IMR-90 (cell line): ENCODE data around the gene DGKG. TPM values are rescaled to one million over a fixed set of nuclear protein-coding genes. Genes with fewer than 3 reads are reported as not detected.

Experiments
- ATAC-seq: fragments of 200-7000 bp; cut with Tn5 transposase; 2 replicates; pipeline ENCODE4 v1.9.1; 2020; ENCODE audit warnings: low read depth, mild to moderate bottlenecking, moderate library complexity
- BruUV-seq: library from RNA; stranded (reverse); fragments of 400-500 nt; replicated peaks from 2 replicates; lab custom pipeline; 2021; lab: Mats Ljungman, UMichigan
- CTCF ChIA-PET: fragments of 300-600 bp; formaldehyde crosslinking; extraction: SDS; loops from one replicate; lab custom pipeline; 2021; ENCODE audit warnings: antibody characterized with exemption; lab: Yijun Ruan, JAX
- POLR2A ChIA-PET: fragments of 300-600 bp; sonication (Branson Sonifier 250); formaldehyde crosslinking; loops from one replicate; lab custom pipeline; 2022; ENCODE audit warnings: antibody characterized with exemption; ENCODE audit not compliant: unreplicated experiment; lab: Charles Lee
- DNase-seq: peaks from one replicate; pipeline ENCODE4 v3.0.0; 2013
- H2AFZ ChIP-seq: replicated peaks from 2 replicates; pipeline ENCODE3; 2013; ENCODE audit warnings: low read length, mild to moderate bottlenecking; ENCODE audit not compliant: poor library complexity
- H2AK5ac ChIP-seq: 2 replicates; pipeline ENCODE4 v1.6.1; 2013; ENCODE audit warnings: low read depth, low read length, inconsistent platforms
- H2AK9ac ChIP-seq: replicated peaks from 2 replicates; pipeline ENCODE3; 2013; ENCODE audit warnings: mild to moderate bottlenecking, low read depth, low read length, moderate library complexity; ENCODE audit not compliant: poor library complexity
- H2BK120ac ChIP-seq: 2 replicates; pipeline ENCODE4 v1.6.1; 2013; ENCODE audit warnings: low read depth, low read length, inconsistent platforms
- H2BK15ac ChIP-seq: 3 replicates; pipeline ENCODE4 v1.6.1; 2013; ENCODE audit warnings: low read depth, low read length, inconsistent platforms
- H2BK20ac ChIP-seq: 2 replicates; pipeline ENCODE4 v1.6.1; 2013; ENCODE audit warnings: low read depth, mild to moderate bottlenecking, inconsistent platforms, low read length, moderate library complexity
- H2BK5ac ChIP-seq: 2 replicates; pipeline ENCODE4 v1.6.1; 2013; ENCODE audit warnings: mild to moderate bottlenecking, low read depth, low read length, inconsistent platforms; ENCODE audit not compliant: poor library complexity, severe bottlenecking
- H3K14ac ChIP-seq: replicated peaks from 2 replicates; pipeline ENCODE4 v1.6.1; 2013; ENCODE audit warnings: low read depth, low read length, inconsistent platforms
- H3K18ac ChIP-seq: 2 replicates; pipeline ENCODE4 v1.6.1; 2013; ENCODE audit warnings: low read depth, low read length, control low read depth
- H3K23ac ChIP-seq: 2 replicates; pipeline ENCODE4 v1.6.1; 2013; ENCODE audit warnings: low read depth, low read length, inconsistent platforms
- H3K27ac ChIP-seq: 2 replicates; pipeline ENCODE4 v1.5.1; 2013; ENCODE audit warnings: mild to moderate bottlenecking, control low read depth, low read length; ENCODE audit not compliant: insufficient read depth
- H3K27me3 ChIP-seq: 2 replicates; pipeline ENCODE4 v1.6.1; 2013; ENCODE audit warnings: low read length; ENCODE audit not compliant: control insufficient read depth, insufficient read depth
- H3K36me3 ChIP-seq: 2 replicates; pipeline ENCODE4 v1.6.1; 2013; ENCODE audit warnings: low read length, mixed read lengths; ENCODE audit not compliant: control insufficient read depth, insufficient read depth
- H3K4ac ChIP-seq: 2 replicates; pipeline ENCODE4 v1.6.1; 2013; ENCODE audit warnings: low read depth, low read length, inconsistent platforms
- H3K4me1 ChIP-seq: 2 replicates; pipeline ENCODE4 v1.6.1; 2013; ENCODE audit warnings: low read length, mixed read lengths; ENCODE audit not compliant: control insufficient read depth, insufficient read depth
- H3K4me2 ChIP-seq: 2 replicates; pipeline ENCODE4 v1.6.1; 2013; ENCODE audit warnings: low read depth, mild to moderate bottlenecking, control low read depth, low read length, moderate library complexity
- H3K4me3 ChIP-seq: 2 replicates; pipeline ENCODE4 v1.5.1; 2013; ENCODE audit warnings: low read depth, mild to moderate bottlenecking, control low read depth, low read length, moderate library complexity; ENCODE audit not compliant: insufficient read depth
- H3K56ac ChIP-seq: 2 replicates; pipeline ENCODE4 v1.6.1; 2013; ENCODE audit warnings: low read length, inconsistent platforms; ENCODE audit not compliant: insufficient read depth; ENCODE audit errors: extremely low read depth
- H3K79me1 ChIP-seq, 2 experiments: 2 replicates each; pipeline ENCODE4 v1.6.1; 2013; ENCODE audit warnings: low read length in 2 of 2, inconsistent platforms in 1 of 2, low read depth in 1 of 2
- H3K9ac ChIP-seq: 2 replicates; pipeline ENCODE4 v1.6.1; 2013; ENCODE audit warnings: low read depth, low read length, control low read depth
- H3K9me1 ChIP-seq: 2 replicates; pipeline ENCODE4 v1.6.1; 2013; ENCODE audit warnings: low read length, inconsistent platforms; ENCODE audit not compliant: insufficient read depth
- H3K9me3 ChIP-seq: 2 replicates; pipeline ENCODE4 v1.6.1; 2013; ENCODE audit warnings: low read length; ENCODE audit not compliant: control insufficient read depth, insufficient read depth
- H4K20me1 ChIP-seq: 2 replicates; pipeline ENCODE4 v1.6.1; 2013; ENCODE audit warnings: low read length, inconsistent platforms; ENCODE audit not compliant: insufficient read depth
- H4K5ac ChIP-seq: 2 replicates; pipeline ENCODE4 v1.6.1; 2013; ENCODE audit warnings: mild to moderate bottlenecking, low read depth, low read length, control low read depth
- H4K8ac ChIP-seq, 2 experiments: 2 replicates each; pipeline ENCODE4 v1.6.1; 2013; ENCODE audit warnings: low read depth in 2 of 2, low read length in 2 of 2, control low read depth in 1 of 2, inconsistent platforms in 1 of 2
- H4K91ac ChIP-seq: 2 replicates; pipeline ENCODE4 v1.6.1; 2013; ENCODE audit warnings: low read depth, low read length, inconsistent platforms; ENCODE audit not compliant: insufficient read depth
- BHLHE40 ChIP-seq: fragments of 150-350 bp; IDR thresholded peaks from 2 replicates; pipeline ENCODE4 v1.6.1; 2016; ENCODE audit warnings: mild to moderate bottlenecking, low read depth, low read length
- CEBPB ChIP-seq: IDR thresholded peaks from 2 replicates; pipeline ENCODE4 v1.6.1; 2012; ENCODE audit warnings: low read depth, low read length, improper control_type of control experiment
- FOS ChIP-seq: fragments of 150-350 bp; IDR thresholded peaks from 2 replicates; pipeline ENCODE4 v1.6.1; 2016; ENCODE audit warnings: low read depth, low read length
- MAFK ChIP-seq: IDR thresholded peaks from 2 replicates; pipeline ENCODE4 v1.6.1; 2012; ENCODE audit warnings: low read depth, low read length, improper control_type of control experiment
- MAZ ChIP-seq: IDR thresholded peaks from 2 replicates; pipeline ENCODE4 v1.6.1; 2012; ENCODE audit warnings: low read depth, mild to moderate bottlenecking, low read length, improper control_type of control experiment, moderate library complexity, borderline replicate concordance
- MXI1 ChIP-seq: IDR thresholded peaks from 2 replicates; pipeline ENCODE4 v1.6.1; 2012; ENCODE audit warnings: low read depth, mild to moderate bottlenecking, low read length, moderate library complexity, borderline replicate concordance
- NFE2L2 ChIP-seq: fragments of 150-350 bp; IDR thresholded peaks from 2 replicates; pipeline ENCODE4 v1.6.1; 2016; ENCODE audit warnings: low read depth, mild to moderate bottlenecking, low read length
- POLR2A ChIP-seq: IDR thresholded peaks from 2 replicates; pipeline ENCODE4 v1.6.1; 2012; ENCODE audit warnings: mild to moderate bottlenecking, low read depth, low read length
- RAD21 ChIP-seq: IDR thresholded peaks from 2 replicates; pipeline ENCODE4 v1.6.1; 2012; ENCODE audit warnings: low read length, improper control_type of control experiment
- RCOR1 ChIP-seq: IDR thresholded peaks from 2 replicates; pipeline ENCODE4 v1.6.1; 2012; ENCODE audit warnings: mild to moderate bottlenecking, low read length, improper control_type of control experiment; ENCODE audit not compliant: insufficient replicate concordance
- RFX5 ChIP-seq: IDR thresholded peaks from 2 replicates; pipeline ENCODE4 v1.8.0; 2012; ENCODE audit warnings: low read depth, mild to moderate bottlenecking, low read length, moderate library complexity
- SMC3 ChIP-seq: fragments of 150-350 bp; IDR thresholded peaks from 2 replicates; pipeline ENCODE4 v1.6.1; 2016; ENCODE audit warnings: low read depth, mild to moderate bottlenecking, antibody characterized with exemption, low read length, moderate library complexity
- WGBS, 2 experiments: methylation state at CpG; one replicate each; pipeline versions ENCODE4 v1.1.5 to v1.1.7; 2013; ENCODE audit warnings: missing lambda C conversion rate in 2 of 2; ENCODE audit not compliant: insufficient read length in 1 of 2; ENCODE audit errors: extremely low coverage in 2 of 2; 5-methylcytosine and 5-hydroxymethylcytosine counted together
- dilution Hi-C: fragments of 300-500 bp; cut with HindIII; formaldehyde crosslinking; loops from one replicate; pipeline ENCODE4 v1.14.3; 2018; ENCODE audit warnings: low sequenced_read_pairs; ENCODE audit not compliant: unreplicated experiment
- in situ Hi-C: fragments of 300-500 bp; cut with MboI; formaldehyde crosslinking; loops from 3 replicates; pipeline ENCODE4 v1.14.3; 2019; ENCODE audit warnings: low sequenced_read_pairs, inconsistent platforms, mixed read lengths
- intact Hi-C: fragments of 100-400 bp; cut with micrococcal nuclease; formaldehyde crosslinking; loops from 2 replicates; pipeline ENCODE4 v1.10.0; 2022
- polyA plus RNA-seq, 3 experiments: library from polyadenylated mRNA; depleted of rRNA; stranded (reverse); fragments of >200 nt; gene quantifications; 2 replicates each; pipeline ENCODE4 v1.2.3, GENCODE V29; 2012; ENCODE audit warnings: low replicate concordance in 1 of 3
- total RNA-seq: library from RNA; depleted of rRNA; stranded (reverse); fragments of >200 nt; gene quantifications from 2 replicates; pipeline ENCODE4 v1.2.3, GENCODE V29; 2012
- TF ChIP-seq, protein P1 (sequence below): fragments of 150-350 bp; IDR thresholded peaks from 2 replicates; pipeline ENCODE4 v1.6.1; 2016; ENCODE audit warnings: low read depth, mild to moderate bottlenecking, low read length, moderate library complexity, borderline replicate concordance
- TF ChIP-seq, protein P2 (sequence below): fragments of 150-350 bp; IDR thresholded peaks from 2 replicates; pipeline ENCODE4 v1.6.1; 2017; ENCODE audit warnings: mild to moderate bottlenecking, antibody characterized with exemption, low read length, low read depth
- TF ChIP-seq, protein P3 (sequence below): conservative IDR thresholded peaks from 2 replicates; pipeline ENCODE4 v1.5.1; 2012; ENCODE audit warnings: mild to moderate bottlenecking, low read depth, low read length, improper control_type of control experiment

DGKG gene
- total and polyA plus RNA-seq, 2 of the 4 experiments (the other 2 are of a cell fraction), result 1.2 to 4.1 TPM

DNA sequence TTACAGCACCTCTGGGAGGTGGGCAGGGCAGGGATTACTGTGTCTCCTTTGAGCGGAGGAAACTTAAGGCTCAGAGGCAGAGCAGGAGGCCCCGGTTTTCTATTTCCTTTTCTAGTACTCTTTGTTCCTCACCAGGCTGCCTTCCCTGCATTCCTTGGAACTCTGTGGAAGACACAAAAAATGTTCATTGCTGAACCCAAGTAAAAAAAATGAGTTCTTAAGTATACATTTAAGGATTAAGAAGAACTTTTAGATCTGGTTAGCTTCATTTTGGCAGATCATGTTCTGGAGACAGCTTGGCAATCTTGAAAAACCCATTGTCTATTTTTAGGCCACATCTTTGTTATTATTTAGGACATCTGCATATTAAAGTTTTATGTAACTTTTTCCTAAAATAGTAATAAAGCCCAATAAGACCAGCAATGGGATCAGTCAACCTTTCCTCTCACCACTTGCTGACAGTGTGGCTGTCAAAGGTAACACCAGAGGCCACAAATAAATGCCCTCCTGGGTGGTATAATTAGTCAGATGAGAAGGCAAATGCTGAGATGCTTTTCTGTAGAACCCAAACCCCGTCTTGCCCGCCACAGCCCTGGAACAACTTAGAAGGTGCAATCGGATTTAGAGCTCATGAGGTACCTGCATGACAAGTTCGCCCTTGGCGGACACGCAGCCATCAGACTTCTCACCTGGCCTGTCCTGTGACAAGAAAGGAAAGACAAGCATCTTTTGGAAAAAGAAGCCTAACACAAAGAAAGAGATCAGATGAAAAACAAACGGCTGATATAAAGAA is 97.2 kb downstream of the DGKG start:
- no peak overlapping the region for H3K23ac ChIP-seq
- intact Hi-C loops (loop anchor here (10.0 kb wide), 1 partner anchor 560 kb away; no protein-coding TSS in a partner anchor), dilution Hi-C loops (no loop called here), in situ Hi-C loops (loop anchor here (5.0 to 25.0 kb wide), 2 partner anchors 272 to 603 kb away; no protein-coding TSS in a partner anchor)
- H3K56ac ChIP-seq, result no peak overlapping the region
- no peak overlapping the region for H4K5ac ChIP-seq
- H3K9me3 ChIP-seq, result no peaks in the 10 kb centered on the region
- ATAC-seq (no peak), DNase-seq (no peak)
- H3K4ac ChIP-seq, result no peak overlapping the region
- no peak overlapping the region for H2BK15ac ChIP-seq
- H2AK9ac ChIP-seq, result no peak overlapping the region
- BruUV-seq, result no TSS peak
- H2BK120ac ChIP-seq, result no peak overlapping the region
- WGBS, 2 experiments, result 60% methylated on average over 1 of the region's 9 CpGs; no CpG with 5 or more reads in 1 of the 2 experiments
- H3K9ac ChIP-seq, result no peak overlapping the region
- peaks cover 31% of the 10 kb centered on the region for H3K27me3 ChIP-seq
- no peaks in the 10 kb centered on the region for H3K79me1 ChIP-seq
- CTCF ChIA-PET, result interaction anchor here (0.7 kb wide), 1 partner anchor 22 kb away, joined by 7 read pairs; no protein-coding TSS in a partner anchor
- no peak overlapping the region for H2AK5ac ChIP-seq
- H4K91ac ChIP-seq, result no peak overlapping the region
- H4K8ac ChIP-seq, result no peak overlapping the region
- TF ChIP-seq POLR2A (no peak), BHLHE40 (no peak), RAD21 (no peak), NFE2L2 (no peak), RFX5 (no peak), MAZ (no peak), CEBPB (no peak), RCOR1 (no peak), FOS (no peak), MXI1 (no peak), SMC3 (no peak), MAFK (no peak)
- TF ChIP-seq, protein P1, sequence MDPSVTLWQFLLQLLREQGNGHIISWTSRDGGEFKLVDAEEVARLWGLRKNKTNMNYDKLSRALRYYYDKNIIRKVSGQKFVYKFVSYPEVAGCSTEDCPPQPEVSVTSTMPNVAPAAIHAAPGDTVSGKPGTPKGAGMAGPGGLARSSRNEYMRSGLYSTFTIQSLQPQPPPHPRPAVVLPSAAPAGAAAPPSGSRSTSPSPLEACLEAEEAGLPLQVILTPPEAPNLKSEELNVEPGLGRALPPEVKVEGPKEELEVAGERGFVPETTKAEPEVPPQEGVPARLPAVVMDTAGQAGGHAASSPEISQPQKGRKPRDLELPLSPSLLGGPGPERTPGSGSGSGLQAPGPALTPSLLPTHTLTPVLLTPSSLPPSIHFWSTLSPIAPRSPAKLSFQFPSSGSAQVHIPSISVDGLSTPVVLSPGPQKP, result no peak
- TF ChIP-seq, protein P2, sequence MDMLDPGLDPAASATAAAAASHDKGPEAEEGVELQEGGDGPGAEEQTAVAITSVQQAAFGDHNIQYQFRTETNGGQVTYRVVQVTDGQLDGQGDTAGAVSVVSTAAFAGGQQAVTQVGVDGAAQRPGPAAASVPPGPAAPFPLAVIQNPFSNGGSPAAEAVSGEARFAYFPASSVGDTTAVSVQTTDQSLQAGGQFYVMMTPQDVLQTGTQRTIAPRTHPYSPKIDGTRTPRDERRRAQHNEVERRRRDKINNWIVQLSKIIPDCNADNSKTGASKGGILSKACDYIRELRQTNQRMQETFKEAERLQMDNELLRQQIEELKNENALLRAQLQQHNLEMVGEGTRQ, result no peak
- TF ChIP-seq, protein P3, sequence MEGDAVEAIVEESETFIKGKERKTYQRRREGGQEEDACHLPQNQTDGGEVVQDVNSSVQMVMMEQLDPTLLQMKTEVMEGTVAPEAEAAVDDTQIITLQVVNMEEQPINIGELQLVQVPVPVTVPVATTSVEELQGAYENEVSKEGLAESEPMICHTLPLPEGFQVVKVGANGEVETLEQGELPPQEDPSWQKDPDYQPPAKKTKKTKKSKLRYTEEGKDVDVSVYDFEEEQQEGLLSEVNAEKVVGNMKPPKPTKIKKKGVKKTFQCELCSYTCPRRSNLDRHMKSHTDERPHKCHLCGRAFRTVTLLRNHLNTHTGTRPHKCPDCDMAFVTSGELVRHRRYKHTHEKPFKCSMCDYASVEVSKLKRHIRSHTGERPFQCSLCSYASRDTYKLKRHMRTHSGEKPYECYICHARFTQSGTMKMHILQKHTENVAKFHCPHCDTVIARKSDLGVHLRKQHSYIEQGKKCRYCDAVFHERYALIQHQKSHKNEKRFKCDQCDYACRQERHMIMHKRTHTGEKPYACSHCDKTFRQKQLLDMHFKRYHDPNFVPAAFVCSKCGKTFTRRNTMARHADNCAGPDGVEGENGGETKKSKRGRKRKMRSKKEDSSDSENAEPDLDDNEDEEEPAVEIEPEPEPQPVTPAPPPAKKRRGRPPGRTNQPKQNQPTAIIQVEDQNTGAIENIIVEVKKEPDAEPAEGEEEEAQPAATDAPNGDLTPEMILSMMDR, result no peak
- H3K14ac ChIP-seq, result no peak overlapping the region
- H3K4me1 ChIP-seq, result no peaks in the 10 kb centered on the region
- no peaks in the 10 kb centered on the region for H3K9me1 ChIP-seq
- POLR2A ChIA-PET, result no interaction called here
- no peak overlapping the region for H3K27ac ChIP-seq
- no peaks in the 10 kb centered on the region for H3K36me3 ChIP-seq
- H2BK5ac ChIP-seq, result no peak overlapping the region
- H3K4me3 ChIP-seq, result no peak overlapping the region
- H3K18ac ChIP-seq, result no peak overlapping the region
- no peak overlapping the region for H2AFZ ChIP-seq
- no peak overlapping the region for H3K4me2 ChIP-seq
- no peaks in the 10 kb centered on the region for H4K20me1 ChIP-seq
- no peak overlapping the region for H2BK20ac ChIP-seq
